ENCODE measurements around the gene MTR. TPM values are rescaled to one million over a fixed set of nuclear protein-coding genes. Genes with fewer than 3 reads are reported as not detected.

MTR gene
- total RNA-seq, 6 experiments from 2014 or later, result 34.0 to 39.2 (median 36.0) TPM

DNA sequence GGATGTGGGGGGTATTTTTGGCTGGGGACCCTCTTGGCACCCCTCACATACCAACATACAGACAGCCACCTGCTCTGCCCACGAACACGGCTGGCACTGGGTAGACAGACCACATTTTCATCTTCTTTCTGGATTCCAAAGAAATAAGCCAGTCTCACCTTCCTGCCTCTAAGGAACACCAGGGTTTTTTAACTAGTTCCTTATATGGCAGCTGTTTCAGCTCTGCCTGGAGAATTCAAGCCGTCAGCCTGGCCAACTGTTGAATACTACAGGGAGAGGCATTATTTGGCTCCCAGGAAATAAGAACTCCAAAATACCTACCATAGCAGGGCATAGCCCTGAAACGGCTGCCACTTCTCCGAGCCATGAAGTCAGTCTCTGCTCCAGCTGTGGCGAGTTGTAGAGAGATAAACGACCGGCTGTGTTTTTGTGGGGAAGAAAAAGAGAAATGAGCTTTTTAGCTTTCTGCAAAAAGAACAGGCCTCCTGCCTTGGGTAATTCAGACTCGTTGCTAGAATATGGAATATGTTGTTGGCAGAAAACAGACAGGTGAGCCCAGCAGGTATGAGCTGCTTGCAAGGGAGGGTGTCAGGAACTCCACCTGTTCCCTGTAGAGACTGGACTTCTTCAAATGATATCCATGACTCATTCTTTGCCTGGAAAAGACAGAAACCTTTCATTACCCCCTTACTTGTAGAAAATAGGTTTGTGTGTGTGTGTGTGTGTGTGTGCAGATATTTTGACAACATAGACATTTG, 157.3 kb downstream of the MTR start:
- no peaks in the 10 kb centered on the region; the same call in 1 of the 2 replicates for H3K27me3 Mint-ChIP-seq (ENCODE audit: insufficient read depth)
- H3K4me1 Mint-ChIP-seq (ENCODE audit: low read depth), result no peaks in the 10 kb centered on the region
- H3K9me3 Mint-ChIP-seq, result peaks cover 28% of the 10 kb centered on the region
- DNase-seq, result no peak
- no peak for TF ChIP-seq CTCF (IDR thresholded peaks at IDR 0.05)
- H3K27ac Mint-ChIP-seq, result no peak overlapping the region
- H3K36me3 Mint-ChIP-seq (ENCODE audit: low read depth), result no peaks in the 10 kb centered on the region
- H3K4me3 Mint-ChIP-seq, result no peak overlapping the region

DNA sequence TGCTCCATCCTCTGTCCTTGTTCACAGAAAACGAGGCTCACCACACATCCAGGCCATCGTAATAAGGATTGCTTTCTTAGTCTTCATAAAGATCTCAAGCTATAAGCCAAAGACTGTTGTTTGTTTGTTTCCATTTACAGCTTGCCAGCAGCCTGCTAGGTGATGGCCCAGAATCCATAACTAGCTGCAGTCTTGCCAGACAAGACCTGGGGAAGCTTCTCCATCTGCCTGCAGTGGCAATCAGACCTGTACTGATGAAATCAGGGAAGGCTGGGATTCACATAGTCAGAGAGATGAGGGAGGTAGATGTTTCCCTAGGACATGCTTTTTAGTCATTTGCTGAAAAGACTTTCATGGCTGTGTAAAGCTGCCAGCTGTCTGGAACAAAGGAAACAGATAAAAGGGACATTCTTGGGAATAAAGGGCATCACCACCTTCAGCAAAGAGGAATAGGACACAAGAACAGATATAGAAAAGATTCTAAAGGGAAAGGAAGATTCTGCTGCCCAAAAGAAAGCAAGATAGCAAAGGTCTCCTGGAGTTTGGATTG, 158.1 kb downstream of the MTR start:
- Mint-ChIP-seq H3K4me1 (ENCODE audit: low read depth) (no peaks in the 10 kb centered on the region), H3K9me3 (peaks cover 28% of the 10 kb centered on the region), H3K27me3 (ENCODE audit: insufficient read depth) (no peaks in the 10 kb centered on the region; the same call in 1 of the 2 replicates), H3K4me3 (no peak overlapping the region), H3K36me3 (ENCODE audit: low read depth) (0 out of 2 replicates have a peak, but pooled peaks cover under 1% of the 10 kb centered on the region), H3K27ac (no peak overlapping the region)
- no peak for TF ChIP-seq CTCF (IDR thresholded peaks at IDR 0.05)
- no peak for DNase-seq

Other genes starting within 250 kb of the MTR start
- gene HEATR1, start 190.8 kb upstream of the MTR start, total RNA-seq (2021; fragmentation: NEBNext Ultra II Directional; extraction: Animal tissue kit (Norgen Biotek cat#: 25700)), result 10 to 100 TPM; 34.5 to 43.6 (median 39.2) TPM
- not detected for gene ACTN2, start 108.8 kb upstream of the MTR start, total RNA-seq (2021; fragmentation: NEBNext Ultra II Directional; extraction: Animal tissue kit (Norgen Biotek cat#: 25700))
- gene MT1HL1, start 209.1 kb downstream of the MTR start, total RNA-seq (2021; fragmentation: NEBNext Ultra II Directional; extraction: Animal tissue kit (Norgen Biotek cat#: 25700)), result not detected
- gene RYR2, start 246.9 kb downstream of the MTR start, total RNA-seq (2021; fragmentation: NEBNext Ultra II Directional; extraction: Animal tissue kit (Norgen Biotek cat#: 25700)), result under 1 TPM in 2 of 6 experiments, not detected in 4; 0.05 to 0.17 TPM